Limb (tissue), 2 donors: Measurements from ENCODE around the gene ACOT8.
A peak's percentile ranks its signal among the peaks of the same experiment; 100 is the strongest.
"Not testable (repeated sequence)": the region's sequence is repeated elsewhere in the genome, so short reads cannot be mapped to it uniquely, and the experiment has no call there.

ENCODE experiments used
- DNase-seq, 2 donors: peaks; one replicate each; pipeline ENCODE4 v3.0.0-alpha.2; 2016; ENCODE audit errors: extremely low spot score in 2 of 2

Gene ACOT8

DNA sequence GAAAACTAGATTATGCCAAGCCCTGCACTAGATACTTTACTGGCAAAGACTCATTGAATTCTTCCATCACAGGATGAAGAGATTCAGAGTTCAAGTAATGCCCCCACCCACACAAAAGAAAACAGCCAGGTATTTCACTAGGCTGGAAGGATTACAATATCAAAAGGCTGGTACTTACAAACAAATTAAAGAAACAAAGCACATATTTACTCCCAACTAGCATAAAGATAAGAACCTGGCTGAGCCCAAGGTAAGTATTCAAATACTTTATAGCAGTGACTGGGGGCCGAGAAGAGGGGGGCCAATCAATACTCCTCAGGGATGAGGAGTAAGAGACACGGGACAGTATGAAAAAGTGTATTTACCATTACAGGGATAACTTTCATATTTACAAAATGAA is 3.7 kb downstream of the ACOT8 start:
- no peak for DNase-seq

DNA sequence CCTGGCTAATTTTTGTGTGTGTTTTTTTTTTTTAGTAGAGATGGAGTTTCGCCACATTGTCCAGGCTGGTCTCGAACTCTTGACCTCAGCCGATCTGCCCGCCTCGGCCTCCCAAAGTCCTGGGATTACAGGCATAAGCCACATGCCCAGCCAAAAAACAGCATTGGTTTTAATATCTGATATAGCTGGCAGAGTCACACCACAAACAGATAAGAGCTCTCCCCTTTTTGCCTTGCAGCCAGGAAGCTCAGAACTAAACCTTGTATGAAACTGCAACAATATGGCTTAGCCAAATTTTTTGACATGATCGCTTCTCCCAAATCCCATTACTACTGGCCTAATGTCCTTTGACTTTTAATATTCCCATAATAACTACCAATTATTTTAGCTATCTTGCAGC is 4.9 kb downstream of the ACOT8 start:
- DNase-seq = no peak

DNA sequence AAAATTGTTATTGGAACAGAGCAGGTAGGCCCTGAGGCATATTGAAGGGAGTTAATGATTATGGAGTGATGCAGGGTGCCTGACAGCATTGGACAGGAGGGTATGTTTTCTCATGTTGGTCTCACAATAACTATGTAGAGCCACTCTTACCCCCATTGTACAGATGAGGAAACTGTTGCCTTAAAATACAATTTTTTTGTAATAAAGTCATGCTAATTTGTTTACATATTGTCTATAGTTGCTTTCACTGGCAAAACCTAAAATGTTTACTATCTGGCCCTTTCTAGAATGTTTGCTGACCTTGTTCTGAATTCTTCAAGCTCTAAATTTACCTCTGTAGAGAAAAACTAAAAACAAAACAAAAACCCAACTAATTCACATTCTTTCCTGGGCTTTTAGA is 5.7 kb downstream of the ACOT8 start:
- no peak for DNase-seq

DNA sequence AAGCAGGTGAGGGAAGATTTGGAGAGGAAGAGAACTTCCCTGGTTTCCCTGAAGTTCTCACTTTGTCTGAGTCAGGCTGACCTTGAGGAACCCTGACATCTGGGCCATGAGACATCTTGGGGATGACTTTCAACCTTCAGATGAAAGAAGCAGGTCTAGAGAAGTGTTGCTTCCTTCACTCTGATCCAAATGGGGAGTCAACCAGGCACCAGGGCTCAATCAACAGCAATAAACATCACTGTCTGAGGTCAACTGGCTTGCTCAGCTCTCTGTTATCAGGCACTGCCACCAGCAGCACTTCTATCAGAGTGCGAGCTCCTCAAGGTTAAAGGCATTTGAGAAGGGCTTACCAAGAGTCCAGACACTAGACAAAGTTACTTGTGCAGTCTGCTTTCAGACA is 6.3 kb downstream of the ACOT8 start:
- DNase-seq = no peak

DNA sequence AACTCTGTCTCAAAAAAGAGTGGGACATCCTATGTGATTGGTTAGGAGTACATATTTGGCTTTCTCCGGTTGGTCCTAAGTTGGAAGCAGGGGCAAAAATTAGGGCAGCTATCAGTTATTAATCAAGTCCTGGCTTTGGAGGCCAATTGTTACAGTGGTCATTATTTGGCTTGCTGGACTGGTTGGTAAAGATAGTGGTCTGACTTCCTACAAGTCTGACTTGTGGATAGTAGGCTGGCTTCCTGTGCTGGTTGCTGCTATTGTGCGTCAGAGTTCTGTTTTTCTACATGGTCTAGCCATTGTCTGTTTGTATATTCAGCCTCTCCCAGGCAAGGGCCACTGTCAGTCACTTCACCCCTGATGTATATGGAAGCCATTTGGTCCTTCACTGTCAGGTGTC is 7.0 kb downstream of the ACOT8 start:
- no peak for DNase-seq

DNA sequence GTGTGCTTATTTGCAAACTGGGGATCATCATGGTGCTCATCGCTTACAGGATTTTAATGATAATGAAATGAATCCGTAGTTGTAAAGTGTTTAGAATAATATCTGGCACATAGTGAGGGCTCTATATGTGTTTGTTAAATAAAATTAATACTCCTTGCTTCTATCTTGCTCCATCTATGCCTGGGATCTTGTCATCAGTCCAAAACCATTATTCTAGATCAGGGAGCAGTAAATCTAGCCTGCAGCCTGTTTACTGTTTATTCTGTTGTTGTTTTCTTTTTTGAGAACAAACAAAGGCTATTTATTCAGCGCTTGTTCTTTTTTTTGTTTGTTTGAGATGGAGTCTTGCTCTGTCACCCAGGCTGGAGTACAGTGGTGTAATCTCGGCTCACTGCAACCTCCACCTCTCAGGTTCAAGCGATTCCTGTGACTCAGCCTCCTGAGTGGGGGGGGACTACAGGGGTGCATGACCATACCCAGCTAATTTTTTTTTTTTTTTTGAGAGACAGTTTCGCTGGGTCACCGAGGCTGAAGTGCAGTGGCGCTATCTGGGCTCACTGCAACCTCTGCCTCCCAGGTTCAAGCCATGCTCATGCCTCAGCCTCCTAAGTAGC is 8.1 kb downstream of the ACOT8 start:
- DNase-seq = no peak

DNA sequence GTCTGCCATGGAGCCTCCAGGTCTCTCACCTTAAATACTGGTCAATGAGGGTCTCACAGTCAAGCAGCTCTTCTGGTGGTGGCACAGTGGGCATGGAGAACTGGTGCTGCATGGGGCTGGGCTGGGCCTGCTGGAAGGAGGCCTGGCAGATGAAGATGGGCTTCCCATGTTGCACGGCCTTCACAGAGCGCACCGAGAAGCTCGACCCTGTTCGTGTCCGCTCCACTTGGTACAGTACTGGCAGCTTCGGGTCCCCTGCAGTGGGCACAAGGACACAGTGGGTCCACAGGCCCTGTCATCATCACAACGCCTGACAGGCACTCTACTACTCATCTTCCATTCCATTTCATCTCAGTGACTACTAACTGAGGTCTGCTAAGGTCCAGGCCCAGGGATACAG is 8.8 kb downstream of the ACOT8 start:
- no peak for DNase-seq

DNA sequence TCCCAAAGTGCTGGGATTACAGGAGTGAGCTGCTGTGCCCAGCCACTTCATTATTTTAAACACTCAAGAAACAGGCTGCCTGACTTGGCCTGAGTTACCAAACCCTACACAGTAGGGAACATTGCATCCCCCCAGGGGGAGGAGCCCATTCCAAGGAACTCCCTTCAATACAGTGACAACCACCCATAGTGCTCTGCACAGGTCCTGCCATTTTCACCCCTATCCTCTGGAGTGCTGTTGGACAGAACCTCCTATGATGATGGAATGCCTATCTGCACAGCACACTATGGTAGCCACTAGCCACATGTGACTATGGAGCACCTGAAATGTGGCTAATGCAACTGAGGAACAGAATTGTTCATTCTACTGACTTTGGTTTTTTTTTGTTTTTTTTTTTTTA is 11.7 kb downstream of the ACOT8 start:
- DNase-seq = no peak

DNA sequence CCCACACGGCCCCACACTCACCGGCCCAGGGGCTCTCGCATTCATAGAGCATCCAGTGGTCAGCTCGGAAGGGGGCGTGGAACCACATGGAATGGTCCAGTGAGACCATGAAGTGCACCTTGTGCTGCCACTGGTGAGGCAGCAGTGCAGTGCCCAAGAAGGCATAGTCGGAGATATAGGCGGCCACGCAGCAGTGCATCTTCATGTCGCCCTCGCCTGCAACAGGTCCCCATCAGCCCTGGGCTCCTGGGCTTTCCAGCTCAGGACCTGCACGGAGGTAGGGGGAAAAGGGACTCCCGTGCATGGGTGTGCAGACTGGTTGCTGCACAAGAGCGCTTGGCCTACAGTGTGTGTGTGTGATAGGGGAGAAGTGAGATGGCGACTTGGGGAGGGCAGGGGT is 13.7 kb downstream of the ACOT8 start:
- no peak for DNase-seq

DNA sequence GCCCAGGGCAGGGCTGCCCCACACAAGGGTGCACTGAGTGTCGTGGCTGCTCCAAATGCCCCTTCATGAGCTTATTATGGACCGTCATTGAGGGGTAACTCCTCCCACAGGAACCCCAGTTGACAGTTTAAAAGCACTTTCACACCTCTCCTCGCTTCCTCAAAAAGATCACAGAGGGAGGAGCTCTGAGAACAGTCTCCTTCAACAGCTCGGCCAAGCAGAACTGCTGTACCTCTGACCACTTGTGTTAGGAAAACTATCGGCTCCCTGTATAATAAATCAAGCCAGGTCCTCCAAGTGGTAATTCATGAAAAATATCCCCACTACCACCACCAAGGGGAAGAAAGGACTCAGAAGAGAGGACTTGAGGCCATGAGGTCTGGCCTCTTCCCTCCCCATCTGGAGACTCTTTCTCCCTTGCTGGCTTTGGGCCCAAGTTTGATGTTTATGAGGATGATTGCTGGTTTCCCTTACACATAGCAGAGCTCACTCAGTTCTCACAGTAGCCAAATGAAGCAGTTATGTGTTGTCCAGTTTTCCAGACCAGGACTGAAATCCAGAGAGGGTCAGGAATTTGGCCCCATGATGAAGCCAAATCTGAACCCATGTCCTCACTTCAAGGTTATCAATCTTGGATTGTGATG is 14.9 kb downstream of the ACOT8 start:
- no peak for DNase-seq

DNA sequence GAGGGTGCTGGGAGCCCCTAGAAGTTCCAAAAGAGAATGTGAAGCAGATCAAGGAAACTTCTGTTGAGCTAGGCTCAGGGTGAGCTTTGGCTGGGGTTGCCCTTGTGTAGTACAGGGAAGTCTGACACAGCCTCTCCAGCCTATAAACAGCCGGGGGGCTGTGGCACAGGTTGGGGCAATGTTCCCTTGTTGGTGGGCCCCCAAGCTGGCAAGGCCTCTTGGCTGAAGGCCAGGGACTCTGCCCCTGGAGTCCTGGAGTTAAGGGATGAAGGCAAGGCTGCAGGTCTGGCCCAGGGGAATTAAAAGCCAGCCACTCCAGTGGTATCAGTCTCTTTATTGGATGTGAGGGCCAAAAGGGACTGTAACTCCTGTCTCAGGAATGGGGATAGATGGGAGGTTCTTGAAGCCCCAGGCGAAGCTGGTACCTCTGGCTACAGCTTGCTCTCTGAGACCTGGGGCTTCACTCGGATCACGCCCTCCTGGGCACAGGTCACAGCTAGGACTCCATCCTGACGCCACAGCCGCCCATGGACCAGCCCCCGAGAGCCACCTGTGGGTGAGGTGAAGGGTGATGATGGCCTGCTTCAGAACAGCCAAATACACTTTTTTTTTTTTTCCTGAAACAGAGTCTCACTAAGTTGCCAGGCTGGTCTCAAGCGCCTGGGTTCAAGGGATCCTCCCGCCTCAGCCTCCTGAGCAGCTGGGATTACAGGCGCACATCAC is 15.6 kb downstream of the ACOT8 start:
- DNase-seq = no peak

DNA sequence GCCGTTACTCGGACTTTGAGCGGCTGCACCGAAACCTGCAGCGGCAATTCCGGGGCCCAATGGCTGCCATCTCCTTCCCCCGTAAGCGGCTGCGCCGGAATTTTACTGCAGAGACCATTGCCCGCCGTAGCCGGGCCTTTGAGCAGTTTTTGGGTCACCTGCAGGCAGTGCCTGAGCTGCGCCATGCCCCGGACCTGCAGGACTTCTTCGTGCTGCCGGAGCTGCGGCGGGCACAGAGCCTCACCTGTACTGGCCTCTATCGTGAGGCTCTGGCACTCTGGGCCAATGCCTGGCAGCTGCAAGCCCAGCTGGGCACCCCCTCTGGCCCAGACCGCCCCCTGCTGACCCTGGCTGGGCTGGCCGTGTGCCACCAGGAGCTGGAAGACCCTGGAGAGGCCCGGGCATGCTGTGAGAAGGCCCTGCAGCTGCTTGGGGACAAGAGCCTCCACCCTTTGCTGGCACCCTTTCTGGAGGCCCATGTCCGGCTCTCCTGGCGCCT is 16.4 kb downstream of the ACOT8 start:
- DNase-seq = no peak

DNA sequence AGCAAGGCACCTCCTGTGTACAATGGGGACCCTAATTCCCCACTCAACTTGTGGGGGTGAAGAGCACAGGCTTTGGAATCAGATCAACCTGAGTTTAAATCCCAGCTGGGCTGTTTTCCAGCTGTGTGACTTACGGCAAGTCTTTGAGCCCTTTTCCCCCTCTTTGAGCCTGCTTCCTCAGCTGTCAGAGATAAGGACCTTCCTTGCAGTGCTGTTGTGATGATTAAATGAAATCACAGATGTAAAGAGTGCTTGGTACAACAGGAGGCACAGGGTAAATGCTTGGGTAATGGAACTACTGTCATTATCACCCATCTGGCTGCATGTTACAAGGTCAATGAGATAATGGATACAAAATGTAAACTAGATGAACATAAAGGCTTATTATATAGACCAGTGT is 20.4 kb downstream of the ACOT8 start:
- DNase-seq = no peak

DNA sequence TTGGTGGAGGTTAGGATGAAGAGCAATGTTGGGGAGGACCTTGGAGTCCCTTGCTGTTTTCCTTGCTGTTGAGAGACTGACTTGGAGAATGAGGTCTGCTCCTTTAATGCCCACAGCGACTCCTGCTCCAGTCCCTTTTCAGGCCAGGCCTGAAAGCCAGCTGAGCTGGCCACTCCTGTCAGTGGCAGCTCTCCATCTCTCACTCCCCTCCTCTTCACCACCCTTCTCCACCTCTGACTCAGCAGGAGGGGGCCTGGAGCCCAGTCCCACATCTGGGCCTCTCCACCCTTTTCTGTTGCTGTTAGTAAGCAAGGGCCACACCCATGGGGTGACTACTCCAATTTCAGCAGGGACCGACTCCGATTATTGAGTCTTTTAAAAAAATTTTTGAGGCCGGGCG is 21.4 kb downstream of the ACOT8 start:
- DNase-seq = no peak

DNA sequence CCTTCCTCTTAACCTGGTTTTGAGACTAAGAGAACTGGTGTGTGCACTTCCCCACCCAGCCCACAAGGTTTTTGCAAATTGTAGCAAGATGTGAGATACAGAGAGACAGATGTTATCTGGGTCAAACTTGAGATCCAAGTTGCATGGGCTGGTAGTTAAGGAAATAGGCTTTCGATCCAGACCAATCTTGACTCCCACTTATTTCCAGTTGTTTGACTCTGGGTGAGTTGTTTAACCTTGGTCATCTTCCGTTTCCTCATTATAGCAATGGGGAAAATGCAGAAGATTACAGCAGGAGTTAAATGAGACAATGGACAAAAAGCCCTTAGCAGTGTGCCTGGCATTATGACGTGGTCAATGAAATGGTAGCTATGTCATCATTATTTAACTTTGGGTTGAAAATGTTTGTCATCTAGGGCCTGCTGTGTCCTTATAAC is 21.8 kb downstream of the ACOT8 start:
- no peak for DNase-seq

DNA sequence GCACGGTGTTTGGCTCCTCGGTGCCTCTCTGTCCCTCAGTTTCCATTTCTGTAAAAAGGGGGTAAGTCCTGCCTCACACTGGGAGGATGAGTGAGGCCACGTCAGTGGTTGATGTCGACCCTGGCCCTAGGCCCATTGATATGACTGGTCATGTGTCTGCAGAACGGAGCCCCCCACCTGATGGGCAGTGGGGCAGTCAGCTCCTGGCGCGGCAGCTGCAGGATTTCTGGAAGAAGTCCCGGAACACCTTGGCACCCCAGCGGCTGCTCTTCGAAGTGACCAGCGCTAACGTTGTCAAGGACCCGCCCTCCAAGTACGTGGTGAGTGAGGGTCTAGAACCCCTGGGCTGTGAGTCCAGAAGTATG is 22.4 kb downstream of the ACOT8 start:
- DNase-seq = no peak

DNA sequence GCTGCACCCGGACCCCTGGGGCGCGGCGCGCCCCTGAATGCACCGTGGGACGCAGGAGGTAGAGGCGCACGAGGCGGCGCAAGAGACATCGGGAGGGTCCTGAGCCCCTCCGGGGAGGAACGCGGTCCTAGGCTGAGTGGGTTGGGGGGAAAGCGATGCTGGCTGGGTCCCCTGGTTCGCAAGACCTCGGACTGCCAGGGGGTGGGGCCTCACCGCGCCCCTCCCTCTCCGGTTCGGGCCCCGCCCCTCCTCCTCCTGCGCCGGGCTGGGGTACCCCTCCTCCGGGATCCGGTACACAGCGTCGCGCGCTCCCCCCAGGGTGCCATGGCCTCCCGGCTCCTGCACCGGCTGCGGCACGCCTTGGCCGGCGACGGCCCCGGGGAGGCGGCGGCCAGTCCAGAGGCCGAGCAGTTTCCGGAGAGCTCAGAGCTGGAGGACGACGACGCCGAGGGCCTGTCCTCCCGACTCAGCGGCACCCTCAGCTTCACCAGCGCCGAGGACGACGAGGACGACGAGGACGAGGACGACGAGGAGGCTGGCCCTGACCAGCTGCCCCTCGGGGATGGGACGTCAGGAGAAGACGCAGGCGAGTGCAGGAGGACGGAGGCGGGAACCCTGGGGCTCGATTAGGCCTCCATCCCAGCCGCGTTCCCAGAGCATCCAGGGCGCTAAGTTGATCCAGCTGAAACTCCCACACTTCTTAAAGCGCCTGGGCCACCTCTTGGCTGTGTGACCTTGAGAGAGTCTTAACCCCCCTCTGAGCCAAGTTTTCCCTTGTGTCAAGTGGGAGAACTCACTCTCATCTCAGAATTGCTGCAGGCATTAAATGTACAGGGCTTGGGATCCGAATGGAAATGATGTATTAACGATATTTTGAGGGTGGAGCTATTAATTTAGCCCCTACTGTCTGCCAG is 23.1 kb downstream of the ACOT8 start:
- DNase-seq = peak; percentile 83 to 89

DNA sequence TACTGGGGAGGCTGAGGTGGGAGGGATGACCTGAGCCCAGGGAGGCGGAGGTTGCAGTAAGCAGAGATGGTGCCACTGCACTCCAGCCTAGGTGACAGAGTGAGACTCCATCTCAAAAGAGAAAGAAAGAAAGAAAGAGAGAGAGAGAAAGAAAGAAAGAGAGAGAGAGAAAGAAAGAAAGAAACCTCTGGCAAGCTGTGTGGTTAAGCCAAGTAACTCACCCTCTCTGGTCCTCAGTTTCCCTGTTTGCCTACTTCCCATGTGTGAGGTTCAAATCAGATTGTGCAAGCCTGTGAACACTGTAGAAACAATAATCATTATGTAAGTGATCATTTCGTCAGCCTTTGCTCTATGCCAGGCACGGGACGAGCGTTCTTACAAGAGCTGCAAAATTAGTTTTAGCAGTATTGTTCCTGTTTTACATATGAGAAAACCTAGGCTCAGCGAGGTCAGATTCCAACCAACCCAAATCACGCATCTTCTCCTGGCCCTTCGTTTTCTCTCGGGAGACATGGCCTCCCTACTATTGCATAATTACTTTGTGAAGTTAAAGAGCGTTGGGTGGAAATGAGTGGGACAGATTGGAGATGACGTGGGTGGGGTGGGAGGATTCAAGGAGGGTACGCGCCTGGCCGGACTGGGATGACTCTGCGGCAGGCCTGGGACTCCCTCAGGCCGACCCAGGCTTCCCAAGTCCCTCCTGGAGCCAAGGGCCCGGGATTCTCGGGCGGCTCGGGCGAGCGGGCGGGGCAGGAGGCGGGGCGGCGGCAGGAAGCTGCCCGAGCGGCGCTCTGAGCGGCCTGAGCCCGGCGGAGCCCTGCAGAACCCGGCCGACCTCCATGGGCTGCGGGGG is 23.9 kb downstream of the ACOT8 start, which contains the start of gene SNX21:
TSS of gene SNX21 (plus strand) at position 770 of the 853 bp plus-strand sequence. CDS start 121 bp downstream, outside the sequence.
- DNase-seq = peak; percentile 54 to 84

DNA sequence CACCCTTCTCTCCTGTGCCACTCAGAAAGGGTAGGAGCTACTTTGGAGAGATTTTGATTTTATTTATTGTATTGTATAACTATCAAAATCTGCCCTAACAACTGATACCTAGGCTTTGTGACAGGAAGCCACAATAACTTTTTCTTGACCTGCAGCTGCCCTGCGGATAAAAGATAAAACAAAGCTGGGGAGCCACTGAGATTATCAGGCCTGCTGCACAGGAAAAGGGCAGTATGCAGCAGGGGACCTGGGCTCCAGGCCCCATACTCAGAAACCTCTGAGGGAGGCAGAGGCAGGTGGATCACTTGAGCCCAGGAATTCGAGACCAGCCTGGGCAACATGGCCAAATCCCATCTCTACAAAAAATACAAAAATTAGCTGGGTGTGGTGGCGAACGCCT is 24.6 kb downstream of the ACOT8 start:
- DNase-seq = no peak

DNA sequence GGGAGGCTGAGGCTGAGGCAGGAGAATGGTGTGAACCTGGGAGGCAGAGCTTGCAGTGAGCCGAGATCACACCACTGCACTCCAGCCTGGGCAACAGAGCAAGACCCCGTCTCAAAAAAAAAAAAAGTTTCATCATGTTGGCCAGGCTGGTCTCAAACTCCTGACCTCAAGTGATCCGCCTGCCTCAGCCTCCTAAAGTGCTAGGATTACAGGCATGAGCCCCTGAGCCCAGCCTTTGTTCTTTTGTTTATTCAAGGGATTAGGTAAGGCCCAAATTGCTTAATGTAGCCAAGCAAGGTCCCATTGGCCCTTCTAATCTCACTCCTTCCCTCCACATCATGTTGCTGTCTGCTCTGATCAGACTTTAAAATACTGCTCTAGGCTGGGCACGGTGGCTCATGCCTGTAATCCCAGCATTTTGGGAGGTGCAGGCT is 27.5 kb downstream of the ACOT8 start:
- DNase-seq = not testable (repeated sequence)

DNA sequence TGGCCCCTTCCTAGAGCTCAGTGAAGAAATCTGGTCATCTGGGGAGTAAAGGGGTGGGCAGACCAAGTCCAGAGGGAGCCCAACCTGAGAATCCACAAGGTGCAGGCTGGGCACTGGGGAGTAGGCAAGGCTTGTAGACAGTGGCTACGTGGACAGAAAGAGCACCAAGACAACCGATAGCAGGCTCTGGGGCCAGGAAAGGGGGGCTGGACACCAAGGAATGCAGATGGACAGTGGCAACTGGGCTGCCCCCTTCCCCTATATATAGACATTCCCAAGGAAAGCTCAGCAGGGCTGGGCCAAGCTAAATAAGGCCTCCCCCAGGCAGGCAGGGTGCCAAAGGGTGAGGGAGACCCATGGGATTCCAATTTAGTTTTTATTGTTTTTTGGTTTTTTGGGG is 28.6 kb downstream of the ACOT8 start:
- DNase-seq = peak; percentile 56 to 65
